ENCODE results near the gene TMSB15C.

Gene TMSB15C

DNA sequence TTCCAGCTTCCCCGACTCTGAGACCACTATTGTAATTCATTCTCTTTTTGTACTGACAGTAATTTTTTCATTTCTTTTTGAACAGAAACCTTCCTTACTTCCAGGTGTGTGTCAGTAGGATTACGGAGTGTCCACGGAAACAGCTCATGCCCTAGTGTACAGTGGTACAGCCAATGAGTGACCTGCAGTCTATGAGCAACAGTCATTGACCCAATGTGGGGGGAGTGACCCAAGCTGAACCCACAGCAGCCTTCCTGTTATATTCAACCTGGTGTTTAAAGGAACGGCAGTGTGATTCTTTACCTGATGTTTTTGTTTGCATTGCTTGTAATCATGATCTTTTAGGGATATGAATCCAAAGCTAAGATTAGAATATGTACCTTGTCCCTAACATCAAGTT lies 35.0 kb downstream of the TMSB15C start:
- DNase-seq: no peak

DNA sequence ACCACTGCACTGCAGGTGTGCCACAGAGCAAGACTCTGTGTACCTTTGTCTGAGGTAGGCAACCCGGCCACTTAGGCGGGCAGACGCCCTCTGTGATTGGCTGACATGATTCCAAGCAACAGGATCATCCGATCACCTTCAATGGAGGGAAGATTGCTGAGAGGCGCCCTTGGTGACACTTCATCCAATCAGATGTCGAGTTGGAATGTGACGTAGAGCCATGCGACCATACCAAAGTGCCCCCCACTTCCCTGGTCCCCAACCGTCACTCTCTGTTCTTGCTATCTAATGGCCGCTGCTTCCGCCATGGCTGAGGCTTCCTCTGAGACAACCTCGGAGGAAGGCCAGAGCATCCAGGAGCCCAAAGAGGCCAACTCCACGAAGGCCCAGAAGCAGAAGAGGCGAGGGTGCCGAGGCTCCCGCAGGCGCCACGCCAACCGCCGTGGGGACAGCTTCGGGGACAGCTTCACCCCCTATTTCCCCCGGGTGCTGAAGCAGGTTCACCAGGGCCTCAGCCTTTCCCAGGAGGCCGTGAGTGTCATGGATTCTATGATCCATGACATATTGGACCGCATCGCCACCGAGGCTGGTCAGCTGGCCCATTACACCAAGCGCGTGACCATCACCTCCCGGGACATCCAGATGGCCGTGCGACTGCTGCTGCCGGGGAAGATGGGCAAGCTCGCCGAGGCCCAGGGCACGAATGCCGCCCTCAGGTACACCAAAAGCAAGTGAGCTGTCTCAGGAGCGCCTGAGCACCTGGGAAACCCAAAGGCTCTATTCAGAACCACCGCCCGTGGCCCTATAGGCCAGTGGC lies 36.1 kb downstream of the TMSB15C start, which contains the start of gene H2BW2:
H2BW2 (plus strand) TSS at position 268 of the 817 bp plus-strand sequence; CDS start at position 307, 39 bp downstream.
- no peak for DNase-seq

Data from NCI-H1092 (cell line).